HepG2 (cell line): ENCODE measurements around the gene GALNTL6. TPM values are rescaled to one million over a fixed set of nuclear protein-coding genes. Genes with fewer than 3 reads are reported as not detected.

Experiments used
- ATAC-seq: fragments of 200-7000 bp; cut with Tn5 transposase; 3 replicates; pipeline ENCODE4 v1.9.1; 2020; ENCODE audit warnings: mild to moderate bottlenecking, moderate library complexity
- BruUV-seq: library from RNA; stranded (reverse); fragments of 400-500 nt; replicated peaks from 2 replicates; lab custom pipeline; 2021; lab: Mats Ljungman, UMichigan
- CTCF ChIA-PET: fragments of 300-600 bp; formaldehyde crosslinking; extraction: SDS; loops from one replicate; lab custom pipeline; 2021; ENCODE audit warnings: low total read pairs, inconsistent platforms, low intra/inter-chr PET ratio; lab: Yijun Ruan, JAX
- POLR2A ChIA-PET: fragments of 350-600 bp; sonication (Branson Sonifier 250); formaldehyde crosslinking; loops from one replicate; lab custom pipeline; 2020; ENCODE audit warnings: antibody characterized with exemption, inconsistent platforms; lab: Yijun Ruan, JAX
- DNase-seq: peaks from one replicate; pipeline ENCODE4 v3.0.0-alpha.2; 2015; ENCODE audit warnings: low spot score
- FAIRE-seq: peaks from 3 replicates; lab custom pipeline; 2011; peaks lifted over from hg19 to GRCh38; lab: Jason Lieb, UNC
- H2AFZ ChIP-seq: one replicate; pipeline ENCODE4 v1.6.1; 2011; ENCODE audit warnings: low read length, inconsistent platforms
- H3K27ac ChIP-seq: fragments of 300-600 bp; 3 replicates; pipeline ENCODE4 v1.8.0; 2011; ENCODE audit warnings: mixed run types, mild to moderate bottlenecking, mixed read lengths, low read length, inconsistent platforms; ENCODE audit not compliant: insufficient read depth; ENCODE audit errors: extremely low read length
- H3K27me3 ChIP-seq, 2 experiments: fragments of 200-600 bp in 1 of 2; 2 replicates in 1 of 2; 3 replicates in 1 of 2; pipeline versions ENCODE4 v1.6.0 to v1.8.0; 2011; ENCODE audit warnings: low read length in 2 of 2, mild to moderate bottlenecking in 2 of 2, moderate library complexity in 2 of 2, inconsistent platforms in 1 of 2; ENCODE audit not compliant: insufficient read depth in 2 of 2, control insufficient read depth in 1 of 2
- H3K36me3 ChIP-seq, 2 experiments: fragments of 200-600 bp in 1 of 2; replicated peaks in 1 of 2; 2 replicates in 1 of 2; 3 replicates in 1 of 2; pipeline versions ENCODE4 v1.5.1 to v1.8.0; 2011; ENCODE audit warnings: low read length in 2 of 2, inconsistent platforms in 1 of 2; ENCODE audit not compliant: insufficient read depth in 2 of 2, control insufficient read depth in 1 of 2
- H3K4me1 ChIP-seq: 2 replicates; pipeline ENCODE4 v1.5.1; 2012; ENCODE audit warnings: low read length, inconsistent platforms; ENCODE audit not compliant: insufficient read depth
- H3K4me2 ChIP-seq: 2 replicates; pipeline ENCODE4 v1.6.0; 2011; ENCODE audit warnings: low read depth, low read length, inconsistent platforms
- H3K4me3 ChIP-seq, 3 experiments: fragments of 200-600 bp in 1 of 3; sonication (generic), shearing (Covaris generic) in 1 of 3; replicated peaks in 1 of 3; 2 replicates each; pipeline ENCODE4 v1.5.1; 2011 to 2016; ENCODE audit warnings: low read length in 3 of 3, inconsistent platforms in 2 of 3, low read depth in 2 of 3, mild to moderate bottlenecking in 2 of 3, control low read depth in 1 of 3, mixed read lengths in 1 of 3; ENCODE audit not compliant: insufficient read depth in 1 of 3
- H3K79me2 ChIP-seq: one replicate; pipeline ENCODE4 v1.6.1; 2011; ENCODE audit warnings: low read length, inconsistent platforms; ENCODE audit not compliant: insufficient read depth
- H3K9ac ChIP-seq: 2 replicates; pipeline ENCODE4 v1.6.0; 2011; ENCODE audit warnings: mild to moderate bottlenecking, low read depth, low read length, inconsistent platforms; ENCODE audit not compliant: insufficient read depth
- H3K9me3 ChIP-seq: 2 replicates; pipeline ENCODE4 v1.5.1; 2012; ENCODE audit warnings: mild to moderate bottlenecking, low read length
- H4K20me1 ChIP-seq: 2 replicates; pipeline ENCODE4 v1.6.0; 2011; ENCODE audit warnings: inconsistent platforms, mild to moderate bottlenecking, low read length, moderate library complexity; ENCODE audit not compliant: insufficient read depth
- IKZF4 ChIP-seq: sonication (generic); formaldehyde crosslinking; IDR thresholded peaks from 2 replicates; pipeline ENCODE4 v1.5.1; 2020; ENCODE audit warnings: borderline replicate concordance, mild to moderate bottlenecking, low read depth, missing genetic modification reagents; ENCODE audit errors: not compliant biosample characterization
- MAFK ChIP-seq, 2 experiments: IDR thresholded peaks in 1 of 2; conservative IDR thresholded peaks in 1 of 2; 2 replicates each; pipeline ENCODE4 v1.6.1; 2011; ENCODE audit warnings: improper control_type of control experiment in 2 of 2, low read length in 2 of 2
- NFIC ChIP-seq: IDR thresholded peaks from 2 replicates; pipeline ENCODE4 v1.6.1; 2012; ENCODE audit warnings: mild to moderate bottlenecking, low read length, inconsistent platforms
- NRL ChIP-seq: sonication (generic); formaldehyde crosslinking; IDR thresholded peaks from 2 replicates; pipeline ENCODE4 v1.5.0; 2020; ENCODE audit warnings: missing genetic modification reagents, mild to moderate bottlenecking, moderate library complexity, borderline replicate concordance
- SETDB1 ChIP-seq: sonication (generic); formaldehyde crosslinking; IDR thresholded peaks from 2 replicates; pipeline ENCODE4 v1.5.1; 2020; ENCODE audit warnings: missing genetic modification reagents, mild to moderate bottlenecking, borderline replicate concordance
- SP4 ChIP-seq: sonication (generic); formaldehyde crosslinking; IDR thresholded peaks from 2 replicates; pipeline ENCODE4 v1.8.1; 2023; ENCODE audit warnings: mild to moderate bottlenecking, missing genetic modification reagents
- ZFP37 ChIP-seq: sonication (generic); formaldehyde crosslinking; IDR thresholded peaks from 2 replicates; pipeline ENCODE4 v1.4.0; 2020; ENCODE audit warnings: missing genetic modification reagents, borderline replicate concordance
- ZMAT5 ChIP-seq: sonication (generic); formaldehyde crosslinking; IDR thresholded peaks from 2 replicates; pipeline ENCODE4 v1.5.0; 2020; ENCODE audit warnings: mild to moderate bottlenecking, low read depth, missing genetic modification reagents, borderline replicate concordance
- ZNF235 ChIP-seq: sonication (generic); formaldehyde crosslinking; IDR thresholded peaks from 2 replicates; pipeline ENCODE4 v1.8.1; 2023; ENCODE audit warnings: mild to moderate bottlenecking, missing genetic modification reagents, borderline replicate concordance
- ZNF264 ChIP-seq: sonication (generic); formaldehyde crosslinking; IDR thresholded peaks from 2 replicates; pipeline ENCODE4 v1.4.0; 2020; ENCODE audit warnings: missing genetic modification reagents
- ZNF556 ChIP-seq: sonication (generic); formaldehyde crosslinking; IDR thresholded peaks from 2 replicates; pipeline ENCODE4 v1.4.0; 2020; ENCODE audit warnings: mild to moderate bottlenecking, missing genetic modification reagents, borderline replicate concordance
- ZNF713 ChIP-seq: sonication (generic); formaldehyde crosslinking; IDR thresholded peaks from 2 replicates; pipeline ENCODE4 v1.4.0; 2020; ENCODE audit warnings: mild to moderate bottlenecking, missing genetic modification reagents
- ZNF768 ChIP-seq: sonication (generic); formaldehyde crosslinking; IDR thresholded peaks from 2 replicates; pipeline ENCODE4 v1.4.0; 2020; ENCODE audit warnings: missing genetic modification reagents
- WGBS: methylation state at CpG from one replicate; pipeline ENCODE4 v1.1.6; 2017; ENCODE audit warnings: low lambda C conversion rate; 5-methylcytosine and 5-hydroxymethylcytosine counted together
- in situ Hi-C: cut with HindIII; loops from 2 replicates; pipeline ENCODE4 v1.10.0; 2017; ENCODE audit warnings: low pct_unique_long_range_greater_than_20kb; ENCODE audit not compliant: extremely low pct_ligation_motif_present
- intact Hi-C: fragments of 100-400 bp; cut with micrococcal nuclease; formaldehyde crosslinking; loops from one replicate; pipeline ENCODE4 v1.10.0; 2022; ENCODE audit not compliant: unreplicated experiment
- polyA plus RNA-seq, 8 experiments: library from polyadenylated mRNA; depleted of rRNA in 3 of 8; stranded (reverse) in 7 of 8; unstranded in 1 of 8; fragments of >200 nt; fragmentation: Illumina TruSeq in 4 of 8; extraction: Trizol in 4 of 8; gene quantifications; 2 replicates each; pipeline versions ENCODE4 v1.2.1 to v1.2.3, GENCODE V29; 2011 to 2016; ENCODE audit warnings: low read depth in 4 of 8, missing spikeins in 1 of 8, mixed read lengths in 1 of 8; ENCODE audit not compliant: insufficient read depth in 1 of 8
- total RNA-seq, 5 experiments: library from RNA; depleted of rRNA; stranded (reverse); fragments of >200 nt; fragmentation: Illumina TruSeq; extraction: Trizol; gene quantifications; 2 replicates each; pipeline ENCODE4 v1.2.3, GENCODE V29; 2016; ENCODE audit warnings: low read depth in 1 of 5
- TF ChIP-seq, protein P1 (sequence below): sonication (generic); formaldehyde crosslinking; IDR thresholded peaks from 2 replicates; pipeline ENCODE4 v1.5.0; 2020; ENCODE audit warnings: missing genetic modification reagents, mild to moderate bottlenecking, borderline replicate concordance
- TF ChIP-seq, protein P2 (sequence below): IDR thresholded peaks from 2 replicates; pipeline ENCODE4 v1.6.1; 2016; ENCODE audit warnings: missing compliant biosample characterization, missing genetic modification reagents, borderline replicate concordance

The GALNTL6 gene
- total and polyA plus RNA-seq, 2 of the 13 experiments (the other 11 are each of a cell fraction or from before 2014, with no cell fraction given): not detected

- no TSS peak for BruUV-seq
- intact Hi-C loops: no loop called here
- TF ChIP-seq SETDB1 (CRISPR knock-in tag): no peak
- no peak for TF ChIP-seq ZMAT5 (CRISPR knock-in tag)
- TF ChIP-seq ZNF235 (CRISPR knock-in tag): no peak
- TF ChIP-seq, protein P1, sequence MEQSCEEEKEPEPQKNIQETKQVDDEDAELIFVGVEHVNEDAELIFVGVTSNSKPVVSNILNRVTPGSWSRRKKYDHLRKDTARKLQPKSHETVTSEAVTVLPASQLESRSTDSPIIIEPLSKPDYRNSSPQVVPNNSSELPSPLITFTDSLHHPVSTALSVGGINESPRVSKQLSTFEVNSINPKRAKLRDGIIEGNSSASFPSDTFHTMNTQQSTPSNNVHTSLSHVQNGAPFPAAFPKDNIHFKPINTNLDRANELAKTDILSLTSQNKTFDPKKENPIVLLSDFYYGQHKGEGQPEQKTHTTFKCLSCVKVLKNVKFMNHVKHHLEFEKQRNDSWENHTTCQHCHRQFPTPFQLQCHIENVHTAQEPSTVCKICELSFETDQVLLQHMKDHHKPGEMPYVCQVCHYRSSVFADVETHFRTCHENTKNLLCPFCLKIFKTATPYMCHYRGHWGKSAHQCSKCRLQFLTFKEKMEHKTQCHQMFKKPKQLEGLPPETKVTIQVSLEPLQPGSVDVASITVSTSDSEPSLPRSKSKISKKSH (CRISPR knock-in tag): no peak
- TF ChIP-seq ZFP37 (CRISPR knock-in tag): no peak
- TF ChIP-seq, protein P2, sequence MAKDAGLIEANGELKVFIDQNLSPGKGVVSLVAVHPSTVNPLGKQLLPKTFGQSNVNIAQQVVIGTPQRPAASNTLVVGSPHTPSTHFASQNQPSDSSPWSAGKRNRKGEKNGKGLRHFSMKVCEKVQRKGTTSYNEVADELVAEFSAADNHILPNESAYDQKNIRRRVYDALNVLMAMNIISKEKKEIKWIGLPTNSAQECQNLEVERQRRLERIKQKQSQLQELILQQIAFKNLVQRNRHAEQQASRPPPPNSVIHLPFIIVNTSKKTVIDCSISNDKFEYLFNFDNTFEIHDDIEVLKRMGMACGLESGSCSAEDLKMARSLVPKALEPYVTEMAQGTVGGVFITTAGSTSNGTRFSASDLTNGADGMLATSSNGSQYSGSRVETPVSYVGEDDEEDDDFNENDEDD: no peak
- TF ChIP-seq NFIC: no peak
- no peak for TF ChIP-seq ZNF264
- TF ChIP-seq ZNF556 (CRISPR knock-in tag): no peak
- TF ChIP-seq MAFK (conservative IDR thresholded peaks at IDR 0.05 in 1 of 2, IDR thresholded peaks at IDR 0.05 in 1 of 2; ENCODE audit: low read length in 2 of 2): no peak
- TF ChIP-seq NRL (CRISPR knock-in tag): no peak
- TF ChIP-seq ZNF768 (CRISPR knock-in tag): no peak
- no peak for TF ChIP-seq IKZF4 (CRISPR knock-in tag)
- TF ChIP-seq ZNF713: no peak
- no peak for TF ChIP-seq SP4 (CRISPR knock-in tag)
These were observed 1263.9 kb downstream of the GALNTL6 start for GRCh38 chr4:173076903-173077634.

More at GRCh38 chr4:173076903-173077634, 1263.9 kb downstream of the GALNTL6 start:
- H3K9me3 ChIP-seq: no peaks in the 10 kb centered on the region
- no peak overlapping the region for H3K4me2 ChIP-seq
- no peaks in the 10 kb centered on the region for H3K4me1 ChIP-seq
- 0% methylated on average over 3 of the region's 3 CpGs for WGBS
- no peaks in the 10 kb centered on the region for H3K79me2 ChIP-seq
- no peaks in the 10 kb centered on the region for H3K36me3 ChIP-seq
- ATAC-seq (no peak), DNase-seq (no peak), FAIRE-seq (no peak)
- no peak overlapping the region for H3K9ac ChIP-seq
- no peak overlapping the region for H2AFZ ChIP-seq
- ChIA-PET POLR2A (no interaction called here), CTCF (no interaction called here)
- no peak overlapping the region for H3K27ac ChIP-seq
- in situ Hi-C loops: no loop called here
- H3K4me3 ChIP-seq: no peak overlapping the region
- no peaks in the 10 kb centered on the region for H4K20me1 ChIP-seq
- no peaks in the 10 kb centered on the region for H3K27me3 ChIP-seq
